Measurements from ENCODE around the gene TRIM71. TPM values are rescaled to one million over a fixed set of nuclear protein-coding genes. Genes with fewer than 3 reads are reported as not detected.

The TRIM71 gene
- total RNA-seq, 1 donor from 2014 or later = 74.0 TPM

DNA sequence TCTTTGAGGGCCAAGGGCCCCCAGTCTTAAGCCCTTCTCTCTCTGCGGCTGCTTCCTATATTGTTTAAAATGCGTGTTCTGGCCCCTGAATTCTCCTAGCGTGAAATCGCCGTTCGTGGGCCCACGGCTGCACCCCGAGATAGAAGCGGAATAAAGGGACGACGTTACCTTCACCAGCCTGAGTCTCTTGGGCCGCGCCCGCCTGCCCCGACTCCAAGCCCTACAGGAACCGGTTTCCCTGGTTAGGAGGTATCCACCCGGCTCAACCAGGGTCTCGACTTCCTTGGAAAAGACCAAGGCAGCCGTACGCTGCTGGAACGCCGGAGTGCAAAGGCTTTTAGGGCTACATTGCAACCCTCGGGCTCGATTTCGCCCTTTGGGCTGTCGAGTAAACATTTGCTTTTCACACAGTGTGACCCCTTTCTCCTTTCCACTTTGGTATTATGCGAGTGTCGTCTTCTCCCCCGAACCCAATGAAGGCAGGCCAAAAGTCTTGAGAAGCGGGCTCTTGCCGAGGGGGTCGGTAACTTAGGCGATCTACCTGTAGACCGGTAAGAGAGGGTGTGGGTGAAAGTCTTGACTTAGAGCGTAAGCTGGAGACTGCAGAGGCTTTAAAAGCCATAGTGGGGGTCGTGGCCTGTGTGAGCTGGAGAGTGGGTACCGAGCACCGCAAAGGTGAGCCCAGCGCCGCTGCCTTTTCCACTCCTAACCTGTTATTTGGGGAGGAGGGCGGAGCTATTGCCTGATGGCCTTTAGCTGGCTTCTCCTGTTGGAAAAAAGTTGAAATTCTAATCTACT, 2.0 kb downstream of the TRIM71 start:
- H3K27me3 Mint-ChIP-seq (ENCODE audit: unreplicated experiment) = peaks cover 19% of the 10 kb centered on the region
- H3K9me3 Mint-ChIP-seq (ENCODE audit: unreplicated experiment) = no peaks in the 10 kb centered on the region
- DNase-seq (ENCODE audit: low spot score) = peak; percentile 38
- TF ChIP-seq, protein P1, sequence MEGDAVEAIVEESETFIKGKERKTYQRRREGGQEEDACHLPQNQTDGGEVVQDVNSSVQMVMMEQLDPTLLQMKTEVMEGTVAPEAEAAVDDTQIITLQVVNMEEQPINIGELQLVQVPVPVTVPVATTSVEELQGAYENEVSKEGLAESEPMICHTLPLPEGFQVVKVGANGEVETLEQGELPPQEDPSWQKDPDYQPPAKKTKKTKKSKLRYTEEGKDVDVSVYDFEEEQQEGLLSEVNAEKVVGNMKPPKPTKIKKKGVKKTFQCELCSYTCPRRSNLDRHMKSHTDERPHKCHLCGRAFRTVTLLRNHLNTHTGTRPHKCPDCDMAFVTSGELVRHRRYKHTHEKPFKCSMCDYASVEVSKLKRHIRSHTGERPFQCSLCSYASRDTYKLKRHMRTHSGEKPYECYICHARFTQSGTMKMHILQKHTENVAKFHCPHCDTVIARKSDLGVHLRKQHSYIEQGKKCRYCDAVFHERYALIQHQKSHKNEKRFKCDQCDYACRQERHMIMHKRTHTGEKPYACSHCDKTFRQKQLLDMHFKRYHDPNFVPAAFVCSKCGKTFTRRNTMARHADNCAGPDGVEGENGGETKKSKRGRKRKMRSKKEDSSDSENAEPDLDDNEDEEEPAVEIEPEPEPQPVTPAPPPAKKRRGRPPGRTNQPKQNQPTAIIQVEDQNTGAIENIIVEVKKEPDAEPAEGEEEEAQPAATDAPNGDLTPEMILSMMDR (IDR thresholded peaks at IDR 0.05; ENCODE audit: unreplicated experiment) = no peak
- peak overlapping the region; percentile 84 for H3K27ac Mint-ChIP-seq (ENCODE audit: unreplicated experiment)
- H3K4me1 Mint-ChIP-seq (ENCODE audit: unreplicated experiment) = peaks cover 52% of the 10 kb centered on the region
- H3K36me3 Mint-ChIP-seq (ENCODE audit: low read depth, unreplicated experiment) = peaks cover 25% of the 10 kb centered on the region
- peak overlapping the region; percentile 99 for H3K4me3 Mint-ChIP-seq (ENCODE audit: unreplicated experiment)

DNA sequence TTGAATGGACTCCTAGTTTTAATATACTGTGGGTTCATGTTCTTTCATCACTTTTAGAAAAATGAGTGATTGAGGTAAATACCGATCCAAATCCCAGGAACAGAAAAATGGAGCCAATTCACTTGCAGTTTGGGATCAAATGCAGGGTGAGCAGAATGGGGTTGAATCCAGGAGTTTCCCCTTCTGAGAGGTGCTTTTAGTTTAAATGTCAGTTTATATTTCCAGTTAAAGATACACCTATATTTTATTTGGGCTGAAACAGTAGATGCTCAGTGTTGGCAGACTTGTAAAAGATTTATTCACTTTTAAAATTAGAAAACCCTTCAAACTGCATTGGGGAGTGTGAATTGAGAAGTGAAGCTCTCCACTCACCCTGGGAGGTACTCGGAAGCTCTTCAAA, 2.6 kb downstream of the TRIM71 start:
- no peak for DNase-seq (ENCODE audit: low spot score)
- no peak overlapping the region for H3K27ac Mint-ChIP-seq (ENCODE audit: unreplicated experiment)
- peak overlapping the region; percentile 99 for H3K4me3 Mint-ChIP-seq (ENCODE audit: unreplicated experiment)
- peaks cover 19% of the 10 kb centered on the region for H3K27me3 Mint-ChIP-seq (ENCODE audit: unreplicated experiment)
- TF ChIP-seq, protein P1 (IDR thresholded peaks at IDR 0.05; ENCODE audit: unreplicated experiment) = no peak
- H3K4me1 Mint-ChIP-seq (ENCODE audit: unreplicated experiment) = peaks cover 50% of the 10 kb centered on the region
- peaks cover 25% of the 10 kb centered on the region for H3K36me3 Mint-ChIP-seq (ENCODE audit: low read depth, unreplicated experiment)
- H3K9me3 Mint-ChIP-seq (ENCODE audit: unreplicated experiment) = no peaks in the 10 kb centered on the region

DNA sequence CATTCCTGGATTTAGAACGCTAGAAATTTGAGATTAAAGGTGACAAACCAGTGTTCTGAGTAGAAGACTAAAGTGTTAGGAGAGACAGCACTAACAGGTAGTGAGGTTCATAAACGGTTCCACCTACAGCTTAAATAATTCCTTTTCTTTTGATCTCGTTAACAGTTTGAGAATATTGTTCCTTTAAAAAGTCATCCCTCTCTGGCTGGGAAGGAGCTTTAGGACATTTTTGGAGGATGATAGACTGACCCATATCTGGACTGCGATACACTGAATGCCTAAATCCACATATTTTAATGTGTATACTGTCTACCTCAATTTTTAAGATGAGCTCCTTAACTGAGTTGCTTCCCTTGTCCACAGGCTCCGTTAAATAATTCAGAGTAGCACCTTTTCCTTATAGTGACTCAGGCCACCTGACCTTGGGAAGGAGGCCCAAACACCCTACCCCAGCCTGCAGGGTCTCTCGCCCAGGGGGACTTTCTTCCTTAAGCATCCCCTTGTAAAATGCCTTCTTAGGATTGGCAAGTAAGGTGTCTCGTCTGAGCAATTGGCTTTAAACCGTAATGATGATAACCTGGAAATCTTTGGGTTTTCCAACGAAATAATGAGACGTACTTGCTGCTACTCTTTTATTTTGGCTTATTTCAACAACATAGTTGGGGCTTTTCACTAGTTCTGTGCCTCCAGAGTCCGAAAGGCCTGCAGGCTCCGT, 3.3 kb downstream of the TRIM71 start:
- DNase-seq (ENCODE audit: low spot score) = no peak

DNA sequence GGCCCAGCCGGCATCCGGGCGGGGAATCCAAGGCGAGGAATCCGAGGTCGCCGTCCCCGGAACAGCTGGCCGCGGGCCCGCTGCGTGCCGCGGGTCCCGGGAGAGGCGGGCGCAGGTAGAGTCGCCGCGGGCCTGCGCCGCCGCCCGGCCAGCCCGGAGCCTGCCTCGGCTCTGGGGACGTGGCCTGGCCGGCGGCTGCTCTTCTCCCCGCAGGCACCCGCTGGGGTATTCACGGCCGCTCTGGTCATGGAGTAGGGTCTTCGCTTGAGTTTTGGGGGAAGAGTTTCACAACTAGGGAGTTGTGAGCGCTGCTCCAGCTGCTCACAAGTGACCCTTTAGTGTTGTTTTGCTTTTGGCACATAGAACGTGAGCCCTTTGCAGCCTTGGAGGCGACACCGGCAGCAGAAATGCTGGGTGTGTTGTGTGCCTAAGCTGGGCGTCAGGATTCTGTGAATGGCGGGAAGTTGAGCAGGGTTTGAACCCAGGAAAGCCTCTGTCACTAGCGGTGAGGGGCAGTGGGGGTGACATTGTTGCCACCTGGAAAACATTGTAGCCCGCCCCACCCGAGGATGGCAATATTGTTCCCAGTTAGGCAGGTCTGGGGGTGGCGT, 4.0 kb downstream of the TRIM71 start:
- no peaks in the 10 kb centered on the region for H3K9me3 Mint-ChIP-seq (ENCODE audit: unreplicated experiment)
- peak overlapping the region; percentile 99 for H3K4me3 Mint-ChIP-seq (ENCODE audit: unreplicated experiment)
- H3K4me1 Mint-ChIP-seq (ENCODE audit: unreplicated experiment) = peaks cover 44% of the 10 kb centered on the region
- TF ChIP-seq, protein P1 (IDR thresholded peaks at IDR 0.05; ENCODE audit: unreplicated experiment) = no peak
- H3K27me3 Mint-ChIP-seq (ENCODE audit: unreplicated experiment) = peaks cover 16% of the 10 kb centered on the region
- peak overlapping the region; percentile 77 for H3K27ac Mint-ChIP-seq (ENCODE audit: unreplicated experiment)
- peak; percentile 33 for DNase-seq (ENCODE audit: low spot score)
- peaks cover 25% of the 10 kb centered on the region for H3K36me3 Mint-ChIP-seq (ENCODE audit: low read depth, unreplicated experiment)

More for the DNA sequence above, 3.3 kb downstream of the TRIM71 start:
- Mint-ChIP-seq H3K27ac (ENCODE audit: unreplicated experiment) (no peak overlapping the region), H3K4me1 (ENCODE audit: unreplicated experiment) (peaks cover 44% of the 10 kb centered on the region), H3K9me3 (ENCODE audit: unreplicated experiment) (no peaks in the 10 kb centered on the region), H3K27me3 (ENCODE audit: unreplicated experiment) (peaks cover 16% of the 10 kb centered on the region), H3K36me3 (ENCODE audit: low read depth, unreplicated experiment) (peaks cover 25% of the 10 kb centered on the region), H3K4me3 (ENCODE audit: unreplicated experiment) (peak overlapping the region; percentile 99)
- TF ChIP-seq, protein P1 (IDR thresholded peaks at IDR 0.05; ENCODE audit: unreplicated experiment) = no peak
